Fibroblast of pulmonary artery (primary cell): ENCODE results near the gene WLS.

Experiments
- DNase-seq: peaks from one replicate; pipeline ENCODE4 v3.0.0-alpha.2; 2010; ENCODE audit warnings: low read depth
- H3K4me3 ChIP-seq: replicated peaks from 2 replicates; pipeline ENCODE4 v1.5.1; 2011; ENCODE audit warnings: low read depth, mild to moderate bottlenecking, control low read depth, low read length, moderate library complexity
- TF ChIP-seq, protein P1 (sequence below): IDR thresholded peaks from 2 replicates; pipeline ENCODE4 v1.5.1; 2011; ENCODE audit warnings: mild to moderate bottlenecking, control low read depth, low read length, inconsistent platforms; ENCODE audit errors: missing control alignments

Gene WLS

DNA sequence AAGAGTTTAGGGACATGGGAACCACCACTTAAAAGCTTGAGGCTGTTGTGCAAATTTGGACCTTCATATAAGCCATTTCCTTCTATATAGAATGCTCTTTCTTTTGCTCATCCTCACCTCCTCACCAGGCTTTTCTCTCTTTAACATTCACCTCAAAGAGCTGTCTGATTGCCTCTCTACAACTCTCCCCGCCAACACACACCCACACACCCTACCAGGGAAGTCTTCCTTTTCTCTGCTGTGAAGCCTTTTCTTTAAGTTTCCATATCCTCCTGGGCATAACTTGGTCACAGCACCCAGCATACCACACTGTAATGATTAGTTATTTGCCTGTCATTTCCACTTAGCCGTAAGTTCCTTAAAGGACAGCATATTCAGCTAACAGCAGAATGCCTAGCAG, 40.6 kb downstream of the WLS start:
- no peak overlapping the region for H3K4me3 ChIP-seq
- no peak for DNase-seq
- TF ChIP-seq, protein P1, sequence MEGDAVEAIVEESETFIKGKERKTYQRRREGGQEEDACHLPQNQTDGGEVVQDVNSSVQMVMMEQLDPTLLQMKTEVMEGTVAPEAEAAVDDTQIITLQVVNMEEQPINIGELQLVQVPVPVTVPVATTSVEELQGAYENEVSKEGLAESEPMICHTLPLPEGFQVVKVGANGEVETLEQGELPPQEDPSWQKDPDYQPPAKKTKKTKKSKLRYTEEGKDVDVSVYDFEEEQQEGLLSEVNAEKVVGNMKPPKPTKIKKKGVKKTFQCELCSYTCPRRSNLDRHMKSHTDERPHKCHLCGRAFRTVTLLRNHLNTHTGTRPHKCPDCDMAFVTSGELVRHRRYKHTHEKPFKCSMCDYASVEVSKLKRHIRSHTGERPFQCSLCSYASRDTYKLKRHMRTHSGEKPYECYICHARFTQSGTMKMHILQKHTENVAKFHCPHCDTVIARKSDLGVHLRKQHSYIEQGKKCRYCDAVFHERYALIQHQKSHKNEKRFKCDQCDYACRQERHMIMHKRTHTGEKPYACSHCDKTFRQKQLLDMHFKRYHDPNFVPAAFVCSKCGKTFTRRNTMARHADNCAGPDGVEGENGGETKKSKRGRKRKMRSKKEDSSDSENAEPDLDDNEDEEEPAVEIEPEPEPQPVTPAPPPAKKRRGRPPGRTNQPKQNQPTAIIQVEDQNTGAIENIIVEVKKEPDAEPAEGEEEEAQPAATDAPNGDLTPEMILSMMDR: no peak

DNA sequence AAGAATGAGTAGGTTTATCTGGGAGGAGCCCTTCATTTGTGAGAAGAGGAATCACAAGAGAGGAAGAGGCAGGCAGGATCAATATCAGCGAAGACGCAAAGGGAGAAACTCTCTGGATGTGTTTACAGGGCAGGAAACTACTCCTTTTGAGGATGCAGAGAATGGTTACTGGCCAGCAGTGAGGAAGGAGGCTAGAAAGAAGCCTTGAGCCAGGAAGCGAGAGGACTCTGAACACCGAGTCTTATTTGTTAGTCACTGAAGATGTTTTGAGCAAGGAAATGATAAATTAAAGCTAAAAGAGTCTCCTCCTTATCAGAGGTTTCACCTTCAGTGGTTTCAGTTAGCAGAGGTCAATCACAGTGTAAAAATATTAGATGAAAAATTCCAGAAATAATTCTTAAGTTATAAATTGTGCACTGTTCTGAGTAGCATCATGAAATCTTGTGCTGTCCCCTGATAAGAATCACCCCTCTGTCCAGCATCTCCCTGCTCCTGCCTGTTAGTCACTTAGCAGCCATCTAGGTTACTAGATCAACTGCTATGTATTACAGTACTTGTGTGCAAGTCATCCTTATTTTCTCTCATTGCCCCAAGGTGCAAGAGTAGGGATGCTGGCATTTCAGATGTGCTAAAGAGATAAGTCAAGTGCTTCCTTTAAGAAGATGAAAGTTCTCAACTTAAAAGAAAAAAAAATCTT, 43.5 kb downstream of the WLS start:
- TF ChIP-seq, protein P1: no peak
- no peak for DNase-seq
- no peak overlapping the region for H3K4me3 ChIP-seq

GRCh38 chr1:68188060-68188538, 44.2 kb downstream of the WLS start:
- DNase-seq: peak; percentile 70

DNA sequence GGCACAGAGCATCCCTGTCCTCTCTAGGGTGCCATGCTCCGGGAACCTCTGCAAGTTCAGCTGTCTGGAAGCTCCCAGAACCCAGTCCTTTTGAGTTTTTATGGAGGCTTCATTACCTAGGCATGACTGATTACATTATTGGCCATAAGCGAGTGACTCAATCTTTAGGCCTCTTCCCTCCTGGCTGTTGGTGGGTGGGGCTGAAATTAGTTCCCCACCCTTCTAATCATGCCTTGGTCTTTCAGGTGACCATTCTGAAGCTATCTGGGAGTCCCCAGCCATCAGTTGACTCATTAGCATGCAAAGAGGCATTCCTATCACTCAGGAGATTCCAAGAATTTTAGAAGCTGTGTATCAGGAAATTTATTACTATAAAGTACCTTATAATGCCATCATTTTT, 46.6 kb downstream of the WLS start:
- H3K4me3 ChIP-seq: no peak overlapping the region
- no peak for DNase-seq
- TF ChIP-seq, protein P1: no peak

More at GRCh38 chr1:68188060-68188538, 44.2 kb downstream of the WLS start:
- TF ChIP-seq, protein P1: no peak
- H3K4me3 ChIP-seq: no peak overlapping the region

GRCh38 chr1:68183895-68184294, 48.4 kb downstream of the WLS start:
- H3K4me3 ChIP-seq: no peak overlapping the region
- TF ChIP-seq, protein P1: no peak
- no peak for DNase-seq

DNA sequence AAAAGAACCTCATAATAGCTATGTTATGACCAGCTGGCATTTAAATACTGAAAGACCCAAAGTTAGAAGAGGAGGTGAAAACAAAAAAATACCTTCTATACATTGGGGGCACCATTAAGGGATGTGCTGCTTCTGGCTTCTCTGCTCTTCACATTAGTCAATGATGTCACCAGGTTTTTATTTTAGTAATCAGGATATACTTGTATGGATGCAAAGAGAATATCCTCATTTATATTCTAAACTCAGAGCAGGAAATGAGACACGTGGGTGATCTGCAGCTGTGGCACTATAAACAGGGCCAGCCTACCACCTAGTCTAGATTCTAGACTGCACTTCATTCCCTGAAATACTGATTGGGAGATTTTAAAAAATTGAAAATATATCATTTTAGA, 51.2 kb downstream of the WLS start:
- DNase-seq: no peak
- TF ChIP-seq, protein P1: no peak
- no peak overlapping the region for H3K4me3 ChIP-seq
